Measurements from ENCODE around the gene EIF4G3.

The EIF4G3 gene

GRCh38 chr1:21022279-21023040 is 154.2 kb downstream of the EIF4G3 start:
- H3K9me2 ChIP-seq (replicated peaks; ENCODE audit: insufficient read depth, low read length), result no peaks in the 10 kb centered on the region
- no peak overlapping the region for H2AFZ ChIP-seq (ENCODE audit: low read depth, low read length, severe bottlenecking)
- TF ChIP-seq EZH2phosphoT487 (conservative IDR thresholded peaks at IDR 0.05; ENCODE audit: low read length), result no peak
- no peak for TF ChIP-seq CTCF (IDR thresholded peaks at IDR 0.05; ENCODE audit: insufficient read depth, low read length, poor library complexity, severe bottlenecking)
- no peak overlapping the region for H3K4me3 ChIP-seq (ENCODE audit: insufficient read depth, low read length, poor library complexity, severe bottlenecking)
- H3K79me2 ChIP-seq (ENCODE audit: insufficient read depth, low read length), result peaks cover 65% of the 10 kb centered on the region
- peak overlapping the region; percentile 36 for H3K27ac ChIP-seq (ENCODE audit: low read depth, low read length)
- H3K27me3 ChIP-seq (ENCODE audit: low read length), result no peaks in the 10 kb centered on the region
- no peaks in the 10 kb centered on the region for H3F3A ChIP-seq (ENCODE audit: insufficient read depth)
- H3K36me3 ChIP-seq (ENCODE audit: low read length), result no peaks in the 10 kb centered on the region
- no peaks in the 10 kb centered on the region for H3K9me3 ChIP-seq (ENCODE audit: insufficient read depth, low read length)
- H3K4me2 ChIP-seq (ENCODE audit: low read depth, low read length, poor library complexity, severe bottlenecking), result peak overlapping the region; percentile 34
- H3K9ac ChIP-seq (ENCODE audit: low read length), result no peak overlapping the region
- H4K20me1 ChIP-seq (ENCODE audit: low read depth, low read length), result no peaks in the 10 kb centered on the region

GRCh38 chr1:21021311-21021710 is 155.4 kb downstream of the EIF4G3 start:
- no peak overlapping the region for H3K9ac ChIP-seq (ENCODE audit: low read length)
- H3K27ac ChIP-seq (ENCODE audit: low read depth, low read length), result no peak overlapping the region
- no peaks in the 10 kb centered on the region for H4K20me1 ChIP-seq (ENCODE audit: low read depth, low read length)
- no peaks in the 10 kb centered on the region for H3K27me3 ChIP-seq (ENCODE audit: low read length)
- H3F3A ChIP-seq (ENCODE audit: insufficient read depth), result no peaks in the 10 kb centered on the region
- TF ChIP-seq EZH2phosphoT487 (conservative IDR thresholded peaks at IDR 0.05; ENCODE audit: low read length) (no peak), CTCF (IDR thresholded peaks at IDR 0.05; ENCODE audit: insufficient read depth, low read length, poor library complexity, severe bottlenecking) (no peak)
- no peak overlapping the region for H3K4me3 ChIP-seq (ENCODE audit: insufficient read depth, low read length, poor library complexity, severe bottlenecking)
- H2AFZ ChIP-seq (ENCODE audit: low read depth, low read length, severe bottlenecking), result no peak overlapping the region
- H3K9me3 ChIP-seq (ENCODE audit: insufficient read depth, low read length), result no peaks in the 10 kb centered on the region
- H3K4me2 ChIP-seq (ENCODE audit: low read depth, low read length, poor library complexity, severe bottlenecking), result no peak overlapping the region
- no peaks in the 10 kb centered on the region for H3K36me3 ChIP-seq (ENCODE audit: low read length)
- peaks cover 69% of the 10 kb centered on the region for H3K79me2 ChIP-seq (ENCODE audit: insufficient read depth, low read length)
- no peaks in the 10 kb centered on the region for H3K9me2 ChIP-seq (replicated peaks; ENCODE audit: insufficient read depth, low read length)

- Histone ChIP-seq H3K79me2 (ENCODE audit: insufficient read depth, low read length) (peaks cover 68% of the 10 kb centered on the region), H3K4me3 (ENCODE audit: insufficient read depth, low read length, poor library complexity, severe bottlenecking) (no peak overlapping the region), H3K4me2 (ENCODE audit: low read depth, low read length, poor library complexity, severe bottlenecking) (no peak overlapping the region), H3K27ac (ENCODE audit: low read depth, low read length) (no peak overlapping the region), H3K36me3 (ENCODE audit: low read length) (no peaks in the 10 kb centered on the region), H3K9me2 (replicated peaks; ENCODE audit: insufficient read depth, low read length) (no peaks in the 10 kb centered on the region), H3K27me3 (ENCODE audit: low read length) (no peaks in the 10 kb centered on the region), H3F3A (ENCODE audit: insufficient read depth) (no peaks in the 10 kb centered on the region), H3K9me3 (ENCODE audit: insufficient read depth, low read length) (no peaks in the 10 kb centered on the region), H2AFZ (ENCODE audit: low read depth, low read length, severe bottlenecking) (no peak overlapping the region), H3K9ac (ENCODE audit: low read length) (no peak overlapping the region), H4K20me1 (ENCODE audit: low read depth, low read length) (no peaks in the 10 kb centered on the region)
- TF ChIP-seq EZH2phosphoT487 (conservative IDR thresholded peaks at IDR 0.05; ENCODE audit: low read length) (no peak), CTCF (IDR thresholded peaks at IDR 0.05; ENCODE audit: insufficient read depth, low read length, poor library complexity, severe bottlenecking) (no peak)
Observed at GRCh38 chr1:21020151-21020550, 156.5 kb downstream of the EIF4G3 start.
